DMS53 (cell line): ENCODE data around the gene IL18BP.
A peak's percentile ranks its signal among the peaks of the same experiment; 100 is the strongest.

Source experiments
- DNase-seq: peaks from one replicate; lab custom pipeline; 2025; lab: John Stamatoyannopoulos, UW

IL18BP gene

DNA sequence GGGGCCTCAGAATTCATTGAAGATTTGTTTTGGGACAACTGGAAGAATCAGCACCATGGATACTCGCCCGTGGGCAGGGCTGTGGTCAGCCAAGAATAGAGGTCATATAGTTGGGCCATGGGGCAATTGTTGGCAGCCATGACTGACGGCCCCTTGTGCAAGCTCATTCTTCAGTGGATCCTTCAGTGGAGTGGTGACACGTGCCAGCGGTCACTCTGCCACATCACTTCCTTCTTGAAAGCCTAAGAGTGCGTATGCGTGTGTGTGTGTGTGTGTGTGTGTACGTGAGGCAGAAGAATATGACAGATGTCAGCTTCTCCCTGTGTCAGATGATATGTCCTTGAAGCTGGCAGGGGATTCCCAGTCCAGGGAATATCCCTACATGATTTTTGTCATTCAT, 1.8 kb upstream of the IL18BP start:
- peak; percentile 80 for DNase-seq

DNA sequence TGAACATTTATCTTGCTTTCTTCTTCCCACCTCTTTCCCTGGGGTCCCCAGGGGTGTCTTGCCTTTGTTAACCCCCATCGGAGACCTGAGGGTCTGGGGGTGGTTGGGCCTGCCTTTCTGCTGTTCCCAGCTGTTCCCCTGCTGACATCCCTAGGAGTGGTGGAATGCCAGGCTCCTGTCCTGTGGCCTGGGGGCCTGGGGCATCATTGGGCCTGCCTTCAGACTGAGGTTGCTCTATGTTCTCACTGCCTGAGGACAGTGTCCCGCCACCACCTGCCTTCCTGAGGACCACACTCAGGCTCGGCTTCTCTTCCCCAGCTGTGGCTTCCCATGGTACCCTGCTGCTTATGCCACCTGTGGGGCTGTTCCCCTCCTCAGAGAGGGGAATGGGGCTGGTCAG, 1.1 kb upstream of the IL18BP start:
- no peak for DNase-seq

DNA sequence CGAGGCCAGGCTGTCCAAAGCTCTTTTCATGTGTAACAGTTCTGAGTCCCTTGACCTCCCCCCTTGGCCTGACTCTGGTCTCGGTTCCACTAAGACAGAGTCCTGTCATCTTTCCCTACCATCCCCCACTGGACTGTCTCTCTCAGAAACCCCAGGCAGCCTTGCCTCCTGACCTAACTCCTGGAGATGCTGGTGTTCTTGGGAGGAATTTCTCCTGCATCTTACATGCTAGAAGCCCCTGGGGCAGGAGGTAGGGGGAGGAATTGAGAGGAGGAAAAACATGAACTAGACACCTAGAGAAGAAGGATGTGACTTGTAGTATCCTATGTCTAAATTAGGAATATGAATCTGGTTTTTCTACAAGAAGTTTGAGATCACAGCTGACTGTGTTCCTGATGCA, 648 bp upstream of the IL18BP start:
- no peak for DNase-seq

DNA sequence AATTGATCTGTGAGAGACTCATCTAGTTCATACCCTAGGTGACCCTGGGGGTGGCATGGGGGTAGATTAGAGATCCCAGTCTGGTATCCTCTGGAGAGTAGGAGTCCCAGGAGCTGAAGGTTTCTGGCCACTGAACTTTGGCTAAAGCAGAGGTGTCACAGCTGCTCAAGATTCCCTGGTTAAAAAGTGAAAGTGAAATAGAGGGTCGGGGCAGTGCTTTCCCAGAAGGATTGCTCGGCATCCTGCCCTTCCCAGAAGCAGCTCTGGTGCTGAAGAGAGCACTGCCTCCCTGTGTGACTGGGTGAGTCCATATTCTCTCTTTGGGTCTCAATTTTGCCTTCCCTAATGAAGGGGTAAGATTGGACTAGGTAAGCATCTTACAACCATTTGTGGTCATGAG, 653 bp downstream of the IL18BP start:
- DNase-seq: no peak

DNA sequence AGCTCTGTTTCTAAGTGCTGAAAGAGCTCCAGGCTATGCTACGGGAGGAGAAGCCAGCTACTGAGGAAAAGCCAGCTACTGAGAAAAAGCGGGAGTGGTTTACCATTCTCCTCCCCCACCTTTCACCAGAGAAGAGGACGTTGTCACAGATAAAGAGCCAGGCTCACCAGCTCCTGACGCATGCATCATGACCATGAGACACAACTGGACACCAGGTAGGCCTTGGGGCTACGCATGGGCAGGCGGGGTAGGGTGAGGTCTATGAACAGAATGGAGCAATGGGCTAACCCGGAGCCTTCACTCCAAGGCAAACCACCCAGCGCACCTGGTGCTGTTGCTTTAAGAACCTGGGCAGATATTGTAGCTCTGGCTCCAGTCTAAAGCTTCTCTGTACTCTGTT, 1.1 kb downstream of the IL18BP start:
- no peak for DNase-seq

DNA sequence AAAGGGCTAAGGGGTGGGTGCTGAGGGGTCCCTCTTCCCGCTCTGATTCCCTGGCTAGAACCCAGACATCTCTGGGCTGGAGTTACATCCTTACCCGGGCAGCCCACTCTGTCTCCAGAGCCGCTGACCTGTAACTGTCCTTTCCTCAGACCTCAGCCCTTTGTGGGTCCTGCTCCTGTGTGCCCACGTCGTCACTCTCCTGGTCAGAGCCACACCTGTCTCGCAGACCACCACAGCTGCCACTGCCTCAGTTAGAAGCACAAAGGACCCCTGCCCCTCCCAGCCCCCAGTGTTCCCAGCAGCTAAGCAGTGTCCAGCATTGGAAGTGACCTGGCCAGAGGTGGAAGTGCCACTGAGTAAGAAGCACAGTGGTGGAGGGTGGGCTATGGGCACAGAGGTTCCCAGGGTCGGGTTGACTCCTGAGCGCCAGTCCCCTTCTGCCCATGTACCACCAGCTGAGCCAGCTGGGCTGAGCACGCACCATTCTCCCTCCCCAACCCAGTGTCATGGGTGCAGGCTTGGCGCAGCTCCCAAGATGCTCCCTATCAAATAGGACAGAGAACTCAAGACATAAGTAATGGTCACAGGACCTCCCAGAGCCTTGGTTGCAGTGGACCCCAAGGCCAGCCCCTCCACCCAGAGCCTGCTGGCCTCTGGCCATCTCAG, 1.6 kb downstream of the IL18BP start:
- DNase-seq: no peak

DNA sequence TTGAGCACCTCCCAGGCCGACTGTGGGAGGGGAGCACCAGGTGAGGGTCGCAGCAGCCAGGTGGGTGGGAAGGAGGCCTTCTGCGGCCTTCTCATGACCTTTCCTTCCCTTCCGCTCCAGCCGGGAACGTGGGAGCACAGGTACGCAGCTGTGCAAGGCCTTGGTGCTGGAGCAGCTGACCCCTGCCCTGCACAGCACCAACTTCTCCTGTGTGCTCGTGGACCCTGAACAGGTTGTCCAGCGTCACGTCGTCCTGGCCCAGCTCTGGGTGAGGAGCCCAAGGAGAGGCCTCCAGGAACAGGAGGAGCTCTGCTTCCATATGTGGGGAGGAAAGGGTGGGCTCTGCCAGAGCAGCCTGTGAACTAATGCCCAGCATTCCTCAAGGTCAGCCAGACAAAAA, 2.6 kb downstream of the IL18BP start:
- DNase-seq: no peak

DNA sequence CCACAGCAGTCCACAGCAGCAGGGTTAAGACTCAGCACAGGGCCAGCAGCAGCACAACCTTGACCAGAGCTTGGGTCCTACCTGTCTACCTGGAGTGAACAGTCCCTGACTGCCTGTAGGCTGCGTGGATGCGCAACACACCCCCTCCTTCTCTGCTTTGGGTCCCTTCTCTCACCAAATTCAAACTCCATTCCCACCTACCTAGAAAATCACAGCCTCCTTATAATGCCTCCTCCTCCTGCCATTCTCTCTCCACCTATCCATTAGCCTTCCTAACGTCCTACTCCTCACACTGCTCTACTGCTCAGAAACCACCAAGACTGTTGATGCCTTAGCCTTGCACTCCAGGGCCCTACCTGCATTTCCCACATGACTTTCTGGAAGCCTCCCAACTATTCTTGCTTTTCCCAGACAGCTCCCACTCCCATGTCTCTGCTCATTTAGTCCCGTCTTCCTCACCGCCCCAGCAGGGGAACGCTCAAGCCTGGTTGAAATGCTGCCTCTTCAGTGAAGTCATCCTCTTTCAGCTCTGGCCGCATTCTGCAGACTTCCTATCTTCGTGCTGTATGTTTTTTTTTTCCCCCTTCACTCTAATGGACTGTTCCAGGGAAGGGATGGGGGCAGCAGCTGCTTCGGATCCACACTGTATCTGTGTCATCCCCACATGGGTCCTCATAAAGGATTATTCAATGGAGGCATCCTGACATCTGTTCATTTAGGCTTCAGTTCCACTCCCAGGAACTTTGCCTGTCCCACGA, 3.3 kb downstream of the IL18BP start:
- no peak for DNase-seq

DNA sequence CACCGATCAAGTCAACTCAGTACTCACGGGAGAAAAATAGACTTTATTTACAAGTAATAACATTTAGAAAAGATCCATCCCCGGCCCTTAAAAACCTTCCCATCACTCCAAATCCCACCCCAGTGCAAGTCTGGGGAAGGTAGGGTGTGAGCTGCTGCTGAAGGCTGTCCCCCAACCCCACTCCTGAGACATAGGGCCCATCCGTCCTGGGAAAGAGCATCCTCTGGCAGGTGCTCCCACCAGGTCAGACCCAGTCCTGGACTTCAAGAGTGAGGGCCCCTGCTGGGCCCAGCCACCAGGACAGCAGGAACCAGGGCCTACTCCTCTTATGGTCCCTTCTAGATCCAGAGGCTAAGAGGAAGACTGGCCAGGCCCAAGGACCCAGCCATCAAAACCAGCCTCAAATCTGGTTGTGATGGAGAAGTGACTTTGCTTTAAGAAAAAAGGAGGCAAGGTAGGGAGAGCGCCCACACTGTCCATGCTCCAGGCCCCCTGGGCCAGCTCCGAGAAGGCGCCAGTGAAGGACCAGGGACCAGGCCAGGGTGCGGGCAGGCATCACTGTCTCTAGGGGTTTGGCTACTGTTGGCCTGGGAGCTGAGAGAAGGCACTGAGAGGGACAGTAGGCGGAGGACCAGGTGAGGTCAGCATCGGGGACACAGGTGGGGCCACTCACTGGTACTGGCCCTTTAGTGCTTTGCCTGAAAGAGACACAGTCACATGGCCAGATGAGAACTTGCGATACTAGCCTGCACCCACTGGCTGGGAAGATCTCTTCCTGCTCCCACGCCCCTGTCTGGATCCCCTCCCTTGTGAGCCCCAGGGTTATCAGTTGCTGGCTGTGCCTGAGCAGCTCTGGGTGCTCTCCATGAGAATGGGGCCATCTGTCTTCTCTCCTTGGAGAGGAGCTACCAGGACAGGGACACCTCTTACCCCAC, 4.4 kb downstream of the IL18BP start:
- DNase-seq: no peak

DNA sequence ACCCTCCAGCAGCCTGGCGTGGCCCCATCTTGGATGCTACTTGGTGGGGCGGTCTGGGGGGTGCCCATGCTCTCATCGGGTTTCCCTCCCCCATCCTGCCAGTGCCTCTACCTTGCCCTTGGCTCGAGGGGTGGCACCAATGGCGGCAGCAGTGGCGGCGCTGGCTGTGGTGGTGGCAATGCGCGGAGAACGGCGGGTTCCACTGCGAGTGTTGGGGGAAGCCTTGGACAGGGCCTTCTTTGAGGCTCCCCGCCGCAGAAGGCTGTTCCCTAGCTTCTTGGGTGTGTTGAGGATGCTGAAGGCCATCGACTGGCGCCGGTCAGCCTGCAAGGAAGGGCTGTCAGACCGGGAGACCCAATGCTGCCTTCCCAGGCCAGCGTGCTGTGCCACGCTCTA, 5.1 kb downstream of the IL18BP start:
- no peak for DNase-seq

DNA sequence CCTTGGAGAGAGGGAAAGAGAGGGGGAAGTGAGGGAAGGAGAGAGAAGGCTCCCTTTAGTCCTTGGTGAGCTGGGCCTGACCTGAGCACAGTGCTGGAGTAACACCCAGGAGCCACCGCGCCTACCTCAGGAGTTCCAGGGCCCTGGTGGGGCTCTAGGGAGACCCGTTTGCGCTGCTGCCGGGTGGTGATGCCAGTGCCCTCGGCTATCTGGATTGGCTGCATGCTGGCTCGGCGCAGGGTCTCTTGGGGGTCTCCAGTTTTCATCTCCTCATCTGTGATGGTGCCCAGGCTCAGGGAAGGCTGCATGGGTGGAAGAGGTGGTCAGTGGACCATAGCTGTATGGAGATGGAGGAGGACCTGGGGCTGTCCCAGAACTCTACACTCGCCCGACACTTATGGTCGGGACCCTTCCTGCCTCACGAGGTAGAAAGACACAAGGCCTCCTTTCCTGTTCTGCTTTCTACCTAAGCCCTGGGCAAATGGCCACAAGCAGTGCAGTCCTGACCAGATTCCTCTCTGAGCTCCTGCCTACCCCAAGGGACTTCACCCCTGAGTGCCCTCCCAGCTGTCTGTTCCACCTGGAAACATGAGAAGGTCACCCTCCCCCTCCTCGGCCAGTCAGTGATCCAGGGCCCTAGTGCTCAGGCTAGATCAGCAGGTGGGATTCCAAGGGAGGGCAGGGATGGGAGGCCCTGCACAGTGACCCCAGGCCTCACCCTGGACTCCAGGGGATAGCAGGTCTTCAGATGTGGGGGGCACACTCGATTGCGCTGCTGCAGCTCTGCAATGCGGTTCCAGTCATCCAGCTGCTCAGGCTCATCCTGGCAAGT, 6.0 kb downstream of the IL18BP start:
- DNase-seq: peak; percentile 43

DNA sequence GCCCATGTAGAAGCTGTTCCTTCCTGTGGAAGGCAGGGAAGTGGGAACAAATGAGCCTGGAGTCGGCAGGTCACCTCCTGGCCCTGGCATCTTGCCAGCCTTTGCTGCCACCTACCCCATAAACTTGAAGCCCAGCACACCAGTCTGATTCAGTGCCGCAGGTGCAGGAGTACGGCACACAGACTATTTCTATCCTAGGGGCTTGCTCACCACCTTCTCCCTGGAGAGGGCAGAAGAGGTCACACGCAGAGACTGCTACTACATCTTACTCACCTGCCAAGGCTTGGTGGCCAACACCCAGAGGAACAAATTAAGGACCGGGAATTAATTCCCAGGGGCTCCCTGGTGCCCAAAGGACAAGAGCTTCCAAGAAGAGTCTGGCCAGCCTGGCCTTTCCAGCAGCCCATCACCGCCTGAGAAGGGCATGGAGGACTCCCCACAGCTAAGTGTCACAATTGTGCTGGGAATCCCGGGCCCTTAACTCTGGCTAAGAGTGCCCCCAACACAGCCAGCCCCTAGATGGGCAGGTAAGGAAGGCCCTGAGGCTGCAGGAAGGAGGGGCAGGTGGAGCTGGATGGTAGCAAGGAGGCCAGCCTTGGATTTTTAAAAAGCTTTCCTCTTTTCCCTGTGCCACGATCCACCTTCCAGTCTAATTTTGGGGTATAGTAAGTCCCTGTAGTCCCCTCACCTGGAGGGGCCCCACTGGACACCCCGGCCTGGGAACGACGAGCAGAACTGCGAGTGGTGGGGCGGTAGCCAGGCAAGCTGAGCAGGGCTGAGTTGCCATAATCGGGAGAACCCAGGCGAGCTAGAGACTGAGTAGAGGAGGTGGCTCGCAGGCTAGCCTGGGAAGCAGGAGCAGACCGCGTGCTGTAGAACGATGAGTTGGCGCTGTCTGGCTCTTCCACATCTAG, 6.9 kb downstream of the IL18BP start:
- DNase-seq: peak; percentile 43

DNA sequence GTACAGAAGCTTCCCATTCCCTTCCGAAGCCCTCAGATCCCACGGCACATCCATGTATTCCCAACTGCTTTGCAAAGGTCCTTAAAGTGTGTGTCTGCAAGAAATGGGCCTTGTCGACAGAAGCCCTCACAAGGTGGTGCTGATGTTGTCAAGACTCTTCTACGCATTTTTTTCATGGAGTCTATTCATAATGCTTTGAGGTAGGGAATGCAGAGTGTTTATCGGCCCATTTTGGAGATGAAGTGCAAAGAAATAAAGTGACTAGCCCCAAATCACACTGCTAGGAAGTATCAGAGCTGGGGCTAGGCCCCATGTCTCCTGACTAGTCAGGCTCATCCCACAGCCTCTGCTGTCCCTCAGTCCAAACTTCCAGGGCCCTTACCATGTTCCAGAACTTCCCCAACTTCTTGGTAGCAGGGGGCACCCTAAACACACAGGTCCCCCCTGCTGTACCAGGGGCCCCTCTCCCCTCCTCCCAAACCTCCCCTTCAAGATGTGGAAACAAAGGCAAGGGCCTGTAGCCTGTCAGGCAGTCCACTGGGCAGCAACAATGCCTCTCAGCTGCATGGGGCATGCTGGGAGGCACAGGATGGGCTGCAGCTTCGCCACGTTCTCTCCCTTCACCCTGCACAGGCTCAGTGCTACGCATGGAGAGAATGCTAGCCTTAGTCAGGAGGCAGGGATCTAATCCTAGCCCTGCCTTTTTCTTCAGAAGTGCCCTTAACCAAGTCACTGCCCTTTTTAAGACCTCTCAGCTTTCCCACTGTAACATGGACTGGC, 7.8 kb downstream of the IL18BP start:
- peak; percentile 32 for DNase-seq

DNA sequence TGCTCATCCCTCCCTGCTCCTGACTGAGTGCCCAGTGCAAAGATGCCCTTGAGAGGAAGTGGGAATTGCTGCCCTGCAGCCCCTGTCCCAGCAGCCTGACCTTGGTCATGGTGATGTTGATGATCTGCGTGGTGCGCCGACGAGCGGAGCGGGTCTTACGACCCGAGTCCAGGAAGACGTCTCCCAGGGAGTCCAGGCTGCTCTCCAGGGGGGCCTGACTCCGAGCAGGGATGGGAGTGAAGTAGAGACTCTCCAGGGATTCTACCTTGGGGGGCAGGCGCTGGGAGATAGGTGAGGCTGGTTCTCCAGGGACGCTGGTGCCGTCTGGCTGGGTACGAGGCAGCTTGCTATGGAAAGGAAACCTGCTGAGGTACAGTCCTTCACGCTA, 8.4 kb downstream of the IL18BP start:
- no peak for DNase-seq

DNA sequence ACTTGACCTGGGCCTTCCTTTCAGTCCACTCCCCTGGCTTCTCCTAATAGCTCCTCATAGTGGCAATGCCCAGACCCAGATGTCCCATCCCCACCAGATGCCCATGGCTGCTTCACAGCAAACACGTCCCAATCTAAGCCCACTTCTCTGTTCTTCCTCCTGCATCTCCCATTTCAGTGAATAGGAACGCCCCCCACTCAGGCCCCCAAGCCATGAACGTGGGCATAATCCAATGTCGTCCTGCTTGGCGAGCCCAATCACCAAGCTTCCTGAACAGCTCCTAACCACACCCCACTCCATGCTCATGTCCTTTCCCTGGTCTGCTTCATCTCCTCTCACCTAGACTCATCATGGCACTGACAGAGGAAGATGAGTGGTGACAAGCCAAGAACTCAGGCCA, 8.9 kb downstream of the IL18BP start:
- no peak for DNase-seq

DNA sequence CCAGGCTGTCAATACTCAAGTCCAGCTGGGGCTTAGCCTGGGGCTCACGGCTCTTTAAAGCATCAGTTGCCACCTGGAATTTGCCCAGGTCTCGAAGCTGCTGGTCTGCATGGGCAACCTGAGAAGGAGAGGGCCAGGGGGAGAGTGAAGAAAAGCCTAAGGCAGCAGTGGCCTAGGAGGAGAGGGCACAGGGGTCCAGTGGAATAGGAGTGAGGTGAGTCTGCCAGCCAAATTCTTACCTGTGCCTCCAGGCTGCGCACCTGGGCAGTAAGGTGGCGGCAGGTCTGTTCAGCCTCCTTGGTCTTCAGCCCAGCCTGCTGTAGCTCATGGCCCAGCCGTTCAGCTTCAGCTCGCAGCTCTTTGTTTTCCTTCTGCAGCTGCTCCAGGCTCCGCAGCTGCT, 10.0 kb downstream of the IL18BP start:
- DNase-seq: no peak

DNA sequence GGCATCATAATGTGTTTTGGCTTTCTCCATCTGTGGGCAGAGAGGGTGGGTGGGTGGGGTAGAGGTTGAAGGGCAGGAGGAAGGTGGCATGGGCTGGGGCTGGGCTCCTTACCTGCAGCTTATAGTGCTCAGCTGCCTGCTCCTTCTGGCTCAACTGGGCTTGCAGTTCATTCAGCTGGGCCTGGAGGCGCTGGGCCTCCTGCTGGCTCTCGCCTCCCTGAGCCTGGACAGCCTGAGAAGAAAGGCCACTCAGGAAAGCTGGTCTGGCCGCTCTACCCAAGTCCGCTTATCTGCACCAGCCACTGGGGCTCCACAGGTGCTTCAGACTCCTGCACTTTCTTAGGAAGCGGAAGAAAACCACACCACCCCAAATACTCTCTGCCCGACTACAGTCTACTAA, 10.4 kb downstream of the IL18BP start:
- no peak for DNase-seq

DNA sequence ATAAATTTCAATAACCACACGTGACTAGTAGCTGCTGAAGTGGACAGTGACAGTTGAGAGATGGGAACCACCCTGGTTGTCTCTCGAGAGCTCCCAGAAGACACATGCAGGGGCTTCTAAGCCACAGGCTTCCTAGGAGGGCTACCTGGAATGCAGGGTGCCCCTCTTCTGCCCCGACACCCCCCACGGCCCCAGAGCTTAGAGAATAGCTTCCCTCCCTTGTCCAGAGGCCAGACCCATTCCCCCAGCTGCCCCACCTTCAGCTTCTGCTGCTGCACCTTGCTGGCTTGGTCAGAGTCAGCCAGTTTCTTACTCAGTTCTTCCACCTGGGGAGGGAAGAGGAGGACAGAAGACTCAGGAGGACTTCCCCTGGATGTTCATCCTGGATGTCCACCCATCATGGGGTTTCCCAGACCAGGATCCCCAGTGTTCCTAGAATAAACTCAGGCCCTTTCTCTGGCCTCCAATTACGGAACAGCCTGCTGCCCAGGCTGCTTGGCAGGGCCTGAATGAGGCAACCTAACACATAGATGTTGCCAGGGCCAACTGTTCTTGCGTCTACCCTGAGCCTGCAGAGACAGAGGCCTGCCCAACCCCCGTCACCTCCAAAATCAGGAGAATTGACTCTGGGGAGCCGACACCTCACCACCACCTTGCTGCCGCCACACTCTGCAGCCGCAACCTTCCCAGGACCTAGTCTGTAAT, 12.0 kb downstream of the IL18BP start:
- DNase-seq: no peak

DNA sequence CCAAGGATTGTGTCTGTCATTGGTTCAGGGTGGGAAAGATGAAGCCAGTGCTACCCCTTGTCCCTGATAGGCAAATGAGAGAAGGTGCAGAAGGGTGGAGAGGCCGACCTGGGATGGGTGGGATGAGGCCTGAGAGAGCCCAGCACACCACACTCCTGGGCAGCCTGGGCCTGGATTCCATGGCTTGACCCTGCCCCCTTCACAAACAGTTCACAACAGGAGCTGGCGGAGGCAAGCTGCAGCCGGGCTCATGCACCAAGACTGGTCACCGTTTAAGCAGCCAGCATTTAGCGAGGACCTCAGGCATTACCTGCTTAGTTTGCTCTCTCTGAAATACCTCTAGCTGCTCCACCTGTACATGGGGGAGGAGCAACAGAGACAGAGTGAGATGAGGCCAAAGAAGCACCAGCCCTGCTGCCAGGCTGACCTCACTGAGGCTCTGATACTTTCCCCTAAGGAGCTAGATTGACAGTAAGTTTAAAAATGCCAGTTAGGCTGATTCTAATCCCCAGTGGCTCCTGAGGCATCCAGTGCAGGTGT, 13.5 kb downstream of the IL18BP start:
- DNase-seq: no peak
